Measurements from ENCODE around the gene GDI2. TPM values are rescaled to one million over a fixed set of nuclear protein-coding genes. Genes with fewer than 3 reads are reported as not detected.

Gene GDI2
- total RNA-seq, 1 donor from 2014 or later: 173 TPM

GRCh38 chr10:5776881-5777197, 36.4 kb downstream of the GDI2 start:
- no peak for DNase-seq (ENCODE audit: low spot score in 2 of 2)
- Histone ChIP-seq H3K4me1 (peaks cover 18 to 25% of the 10 kb centered on the region in 2 donors), H3K9me3 (no peaks in the 10 kb centered on the region), H3K27me3 (no peaks in the 10 kb centered on the region), H3K27ac (peak overlapping the region; percentile 60 to 63), H3K4me3 (peak overlapping the region; percentile 11 to 31), H3K36me3 (peaks cover 8 to 16% of the 10 kb centered on the region in 2 donors)
- TF ChIP-seq CTCF (IDR thresholded peaks at IDR 0.05): no peak
- intact Hi-C loops (cut with DNase I): no loop called here

GRCh38 chr10:5776136-5776880, 36.9 kb downstream of the GDI2 start:
- Histone ChIP-seq H3K27me3 (no peaks in the 10 kb centered on the region), H3K9me3 (no peaks in the 10 kb centered on the region), H3K4me3 (peak overlapping the region; percentile 11 to 31), H3K36me3 (peaks cover 8 to 13% of the 10 kb centered on the region in 2 donors), H3K27ac (peak overlapping the region; percentile 60 to 63), H3K4me1 (peaks cover 18 to 25% of the 10 kb centered on the region in 2 donors)
- DNase-seq (ENCODE audit: low spot score in 2 of 2): no peak
- peak in 1 of 3 experiments; percentile 38 for TF ChIP-seq CTCF (IDR thresholded peaks at IDR 0.05)
- intact Hi-C loops (cut with DNase I): no loop called here

GRCh38 chr10:5775685-5776084, 37.5 kb downstream of the GDI2 start:
- no peak for TF ChIP-seq CTCF (IDR thresholded peaks at IDR 0.05)
- Histone ChIP-seq H3K27ac (peak overlapping the region; percentile 60 to 63), H3K4me3 (peak overlapping the region in 1 of 2 donors; percentile 31), H3K36me3 (peaks cover 8 to 13% of the 10 kb centered on the region in 2 donors), H3K4me1 (peaks cover 18 to 25% of the 10 kb centered on the region in 2 donors), H3K27me3 (no peaks in the 10 kb centered on the region), H3K9me3 (no peaks in the 10 kb centered on the region)
- peak in 1 of 2 donors; percentile 15 for DNase-seq (ENCODE audit: low spot score in 2 of 2)
- intact Hi-C loops (cut with DNase I): no loop called here

- Histone ChIP-seq H3K4me1 (peaks cover 18 to 25% of the 10 kb centered on the region in 2 donors), H3K4me3 (no peak overlapping the region), H3K9me3 (no peaks in the 10 kb centered on the region), H3K36me3 (peaks cover 8 to 17% of the 10 kb centered on the region in 2 donors), H3K27me3 (no peaks in the 10 kb centered on the region), H3K27ac (peak overlapping the region; percentile 60 to 63)
- no peak for TF ChIP-seq CTCF (IDR thresholded peaks at IDR 0.05)
- intact Hi-C loops (cut with DNase I): no loop called here
- DNase-seq (ENCODE audit: low spot score in 2 of 2): no peak
These were observed 38.1 kb downstream of the GDI2 start for GRCh38 chr10:5774987-5775620.

- TF ChIP-seq CTCF (IDR thresholded peaks at IDR 0.05): no peak
- Histone ChIP-seq H3K4me1 (no peaks in the 10 kb centered on the region), H3K4me3 (no peak overlapping the region), H3K27ac (no peak overlapping the region), H3K9me3 (no peaks in the 10 kb centered on the region), H3K27me3 (no peaks in the 10 kb centered on the region), H3K36me3 (peaks cover 56 to 76% of the 10 kb centered on the region in 2 donors)
- intact Hi-C loops (cut with DNase I): no loop called here
- DNase-seq (ENCODE audit: low spot score in 2 of 2): no peak
These were observed 47.0 kb downstream of the GDI2 start for GRCh38 chr10:5766189-5766588.

All from ascending aorta (tissue), 2 donors.